MM.1S (cell line): ENCODE data around the gene SIGLEC8.

Source experiments
- DNase-seq: peaks from one replicate; pipeline ENCODE4 v3.0.0-alpha.2; 2015
- H2AFZ ChIP-seq: fragments of 300-600 bp; sonication (generic); 2 replicates; pipeline ENCODE4 v1.6.0; 2016; ENCODE audit warnings: antibody characterized with exemption, low read length
- H3F3A ChIP-seq: fragments of 300-600 bp; sonication (generic); 2 replicates; pipeline ENCODE4 v1.6.1; 2016; ENCODE audit warnings: mild to moderate bottlenecking, antibody characterized with exemption, low read length, moderate library complexity, mixed read lengths; ENCODE audit not compliant: insufficient read depth
- H3K27ac ChIP-seq: fragments of 300-600 bp; sonication (generic); 2 replicates; pipeline ENCODE4 v1.5.1; 2016; ENCODE audit warnings: mild to moderate bottlenecking, low read length
- H3K27me3 ChIP-seq: fragments of 300-600 bp; sonication (generic); replicated peaks from 2 replicates; pipeline ENCODE4 v1.6.0; 2016; ENCODE audit warnings: low read length; ENCODE audit not compliant: insufficient read depth
- H3K36me3 ChIP-seq: fragments of 300-600 bp; sonication (generic); replicated peaks from 2 replicates; pipeline ENCODE4 v1.6.1; 2016; ENCODE audit warnings: mild to moderate bottlenecking, low read length, mixed read lengths; ENCODE audit not compliant: insufficient read depth
- H3K4me1 ChIP-seq: fragments of 300-600 bp; sonication (generic); 2 replicates; pipeline ENCODE4 v1.6.1; 2016; ENCODE audit warnings: low read length, mixed read lengths
- H3K4me2 ChIP-seq: fragments of 300-600 bp; sonication (generic); 2 replicates; pipeline ENCODE4 v1.6.0; 2016; ENCODE audit warnings: low read depth, low read length
- H3K4me3 ChIP-seq: fragments of 300-600 bp; sonication (generic); 2 replicates; pipeline ENCODE4 v1.5.1; 2016; ENCODE audit warnings: low read length, mixed read lengths
- H3K79me2 ChIP-seq: fragments of 300-600 bp; sonication (generic); 2 replicates; pipeline ENCODE4 v1.6.1; 2016; ENCODE audit warnings: mixed run types, low read length, mixed read lengths
- H3K9ac ChIP-seq: fragments of 300-600 bp; sonication (generic); 2 replicates; pipeline ENCODE4 v1.6.1; 2016; ENCODE audit warnings: low read length, mixed read lengths
- H3K9me2 ChIP-seq: fragments of 300-600 bp; sonication (generic); replicated peaks from 2 replicates; pipeline ENCODE4 v1.6.1; 2016; ENCODE audit warnings: mild to moderate bottlenecking, low read length, mixed read lengths; ENCODE audit not compliant: insufficient read depth
- H3K9me3 ChIP-seq: fragments of 300-600 bp; sonication (generic); replicated peaks from 2 replicates; pipeline ENCODE4 v1.6.1; 2016; ENCODE audit warnings: mild to moderate bottlenecking, low read length, mixed read lengths; ENCODE audit not compliant: insufficient read depth
- H4K20me1 ChIP-seq: fragments of 300-600 bp; sonication (generic); 2 replicates; pipeline ENCODE4 v1.6.1; 2016; ENCODE audit warnings: mild to moderate bottlenecking, low read length, moderate library complexity, mixed read lengths; ENCODE audit not compliant: insufficient read depth
- EZH2 ChIP-seq: fragments of 300-600 bp; sonication (generic); optimal IDR thresholded peaks from 2 replicates; pipeline ENCODE3; 2017; ENCODE audit warnings: low read depth, mild to moderate bottlenecking, antibody characterized with exemption, low read length, mixed read lengths
- EZH2phosphoT487 ChIP-seq: fragments of 300-600 bp; sonication (generic); IDR thresholded peaks from 2 replicates; pipeline ENCODE4 v1.6.1; 2018; ENCODE audit warnings: antibody characterized with exemption, low read length
- TF ChIP-seq, protein P1 (sequence below): fragments of 300-600 bp; sonication (generic); IDR thresholded peaks from 2 replicates; pipeline ENCODE4 v1.5.1; 2016; ENCODE audit warnings: antibody characterized with exemption, low read length, mixed read lengths

SIGLEC8 gene

DNA sequence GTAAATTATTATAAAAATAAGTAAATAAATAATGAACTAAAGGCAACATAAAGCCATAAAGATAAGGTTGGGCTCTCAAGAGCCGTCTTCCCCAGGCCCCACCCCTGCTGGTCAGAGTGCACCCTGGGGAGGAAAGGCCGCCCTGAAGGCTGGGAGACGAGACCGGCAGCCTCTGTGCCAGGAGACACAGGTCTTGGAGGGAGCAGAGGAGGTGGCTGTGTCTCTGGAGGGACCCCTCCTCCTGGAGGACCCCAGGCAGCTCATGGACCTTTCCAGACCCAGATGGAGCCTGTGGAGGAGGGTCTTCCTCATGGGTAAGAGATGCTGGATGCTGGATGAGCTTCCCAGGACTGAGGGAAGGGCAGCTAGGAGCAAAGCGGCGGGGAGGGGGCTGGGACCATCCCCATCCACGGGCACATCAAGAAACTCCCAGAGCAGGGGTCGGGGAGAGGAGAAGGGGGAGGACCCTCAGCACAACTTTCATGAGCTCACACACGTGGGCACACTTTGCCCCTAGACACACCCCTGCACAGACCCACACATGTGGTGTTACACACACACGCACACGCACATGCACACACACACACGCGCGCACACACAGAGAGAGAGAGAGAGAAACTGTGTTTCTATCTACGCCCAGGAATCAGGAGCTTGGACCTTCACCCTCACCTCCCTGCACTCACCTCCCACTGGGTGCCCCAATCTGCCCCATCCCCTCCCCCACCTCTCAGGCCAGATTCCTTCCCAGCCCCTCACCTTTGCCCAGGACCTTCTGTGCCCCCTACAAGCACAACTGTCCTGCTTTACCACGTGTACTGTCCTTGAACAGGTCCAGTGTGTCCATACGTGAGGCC lies 20.4 kb upstream of the SIGLEC8 start, which contains the start of gene CEACAM18:
CEACAM18 (plus strand) TSS at position 159 of the 854 bp plus-strand sequence.
- H3K79me2 ChIP-seq: no peaks in the 10 kb centered on the region
- no peaks in the 10 kb centered on the region for H3K9me3 ChIP-seq
- H3F3A ChIP-seq: no peaks in the 10 kb centered on the region
- no peak within 1 kb of the TSS for H3K27ac ChIP-seq
- no peaks in the 10 kb centered on the region for H3K4me1 ChIP-seq
- no peak within 1 kb of the TSS for H3K9ac ChIP-seq
- TF ChIP-seq, protein P1, sequence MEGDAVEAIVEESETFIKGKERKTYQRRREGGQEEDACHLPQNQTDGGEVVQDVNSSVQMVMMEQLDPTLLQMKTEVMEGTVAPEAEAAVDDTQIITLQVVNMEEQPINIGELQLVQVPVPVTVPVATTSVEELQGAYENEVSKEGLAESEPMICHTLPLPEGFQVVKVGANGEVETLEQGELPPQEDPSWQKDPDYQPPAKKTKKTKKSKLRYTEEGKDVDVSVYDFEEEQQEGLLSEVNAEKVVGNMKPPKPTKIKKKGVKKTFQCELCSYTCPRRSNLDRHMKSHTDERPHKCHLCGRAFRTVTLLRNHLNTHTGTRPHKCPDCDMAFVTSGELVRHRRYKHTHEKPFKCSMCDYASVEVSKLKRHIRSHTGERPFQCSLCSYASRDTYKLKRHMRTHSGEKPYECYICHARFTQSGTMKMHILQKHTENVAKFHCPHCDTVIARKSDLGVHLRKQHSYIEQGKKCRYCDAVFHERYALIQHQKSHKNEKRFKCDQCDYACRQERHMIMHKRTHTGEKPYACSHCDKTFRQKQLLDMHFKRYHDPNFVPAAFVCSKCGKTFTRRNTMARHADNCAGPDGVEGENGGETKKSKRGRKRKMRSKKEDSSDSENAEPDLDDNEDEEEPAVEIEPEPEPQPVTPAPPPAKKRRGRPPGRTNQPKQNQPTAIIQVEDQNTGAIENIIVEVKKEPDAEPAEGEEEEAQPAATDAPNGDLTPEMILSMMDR: no peak
- TF ChIP-seq EZH2 (no peak), EZH2phosphoT487 (no peak)
- H4K20me1 ChIP-seq: no peaks in the 10 kb centered on the region
- no peaks in the 10 kb centered on the region for H3K27me3 ChIP-seq
- H3K9me2 ChIP-seq: no peaks in the 10 kb centered on the region
- H2AFZ ChIP-seq: no peak within 1 kb of the TSS
- H3K4me2 ChIP-seq: no peak within 1 kb of the TSS
- no peaks in the 10 kb centered on the region for H3K36me3 ChIP-seq
- no peak for DNase-seq
- H3K4me3 ChIP-seq: no peak within 1 kb of the TSS

DNA sequence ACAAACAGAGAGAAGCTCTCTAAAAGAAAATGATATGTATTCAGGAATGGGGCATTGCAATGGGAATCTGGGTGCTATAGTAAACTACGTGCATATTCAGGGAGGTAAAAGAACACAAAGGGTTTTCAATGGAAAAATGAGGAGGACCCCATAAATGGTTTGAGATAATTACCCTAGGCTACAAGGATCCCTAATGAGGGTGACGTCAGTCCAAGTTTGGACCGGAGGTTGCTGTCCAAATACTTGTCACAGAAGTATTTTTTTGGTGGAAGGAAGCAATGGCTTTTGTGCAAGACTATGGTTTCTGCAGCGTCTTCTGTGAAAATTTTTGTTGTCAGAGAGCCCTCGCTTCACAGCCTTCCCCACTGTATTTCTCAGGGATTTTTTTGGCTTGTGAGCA lies 19.1 kb upstream of the SIGLEC8 start:
- H3K27ac ChIP-seq: no peak overlapping the region
- no peak for DNase-seq
- no peaks in the 10 kb centered on the region for H3K9me2 ChIP-seq
- H3K36me3 ChIP-seq: no peaks in the 10 kb centered on the region
- no peak for TF ChIP-seq EZH2phosphoT487
- TF ChIP-seq, protein P1: no peak
- TF ChIP-seq EZH2: no peak
- no peaks in the 10 kb centered on the region for H4K20me1 ChIP-seq
- H3K27me3 ChIP-seq: no peaks in the 10 kb centered on the region
- no peaks in the 10 kb centered on the region for H3K4me1 ChIP-seq
- H3K4me3 ChIP-seq: no peak overlapping the region
- H3K9me3 ChIP-seq: no peaks in the 10 kb centered on the region
- H3K79me2 ChIP-seq: no peaks in the 10 kb centered on the region
- H3K4me2 ChIP-seq: no peak overlapping the region
- no peak overlapping the region for H3K9ac ChIP-seq
- H3F3A ChIP-seq: no peaks in the 10 kb centered on the region
- H2AFZ ChIP-seq: no peak overlapping the region

DNA sequence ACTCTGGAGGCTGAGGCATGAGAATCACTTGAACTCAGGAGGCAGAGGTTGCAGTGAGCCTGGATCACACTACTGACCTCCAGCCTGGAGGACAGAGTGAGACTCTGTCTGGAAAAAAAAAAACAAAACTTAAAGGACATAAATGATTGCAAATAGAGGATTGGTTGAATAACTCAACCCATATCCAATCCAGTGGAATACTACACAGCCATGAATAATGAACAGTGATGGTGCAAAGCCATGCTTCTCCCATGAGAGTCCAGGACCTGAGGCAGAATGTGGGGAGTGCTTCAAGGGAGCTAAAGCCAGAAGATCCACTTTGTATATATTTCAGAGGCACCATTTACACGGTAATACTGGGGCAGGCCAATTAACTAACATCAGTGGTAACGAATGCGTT lies 17.9 kb upstream of the SIGLEC8 start:
- Histone ChIP-seq H3K9me2 (no peaks in the 10 kb centered on the region), H3K27ac (no peak overlapping the region), H3K27me3 (no peaks in the 10 kb centered on the region), H3K4me3 (no peak overlapping the region), H3K9me3 (no peaks in the 10 kb centered on the region), H4K20me1 (no peaks in the 10 kb centered on the region), H3K9ac (no peak overlapping the region), H3K4me1 (no peaks in the 10 kb centered on the region), H3K79me2 (no peaks in the 10 kb centered on the region), H3K36me3 (no peaks in the 10 kb centered on the region), H2AFZ (no peak overlapping the region), H3F3A (no peaks in the 10 kb centered on the region), H3K4me2 (no peak overlapping the region)
- DNase-seq: no peak
- TF ChIP-seq EZH2phosphoT487 (no peak), EZH2 (no peak)
- TF ChIP-seq, protein P1: no peak
